NOMO-1 treated with dmso at 0.1 percent for 144 hours (cell line): ENCODE measurements around the gene DYNC1LI2.

Experiments
- DNase-seq: peaks from one replicate; lab custom pipeline; 2025; ENCODE audit not compliant: unreplicated experiment; lab: John Stamatoyannopoulos, UW

DYNC1LI2 gene

DNA sequence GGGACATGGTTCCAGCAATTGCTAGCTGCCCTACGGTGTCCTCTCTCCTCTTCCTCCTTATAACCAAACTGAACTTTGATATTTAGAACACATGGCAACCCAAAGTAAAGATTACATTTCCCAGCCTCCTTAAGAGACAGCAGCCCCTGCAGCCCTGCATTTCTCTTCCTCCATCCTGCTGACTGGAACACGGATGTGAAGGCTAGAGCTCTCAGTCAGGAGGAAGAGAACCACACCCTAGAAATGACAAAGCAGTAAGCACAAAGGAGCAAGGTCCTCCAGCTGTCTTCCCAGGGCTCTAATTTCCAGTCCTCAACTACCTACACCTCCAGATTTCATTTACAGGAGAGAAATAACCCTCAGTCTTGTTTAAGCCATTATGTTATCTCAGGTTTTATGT lies 10.9 kb downstream of the DYNC1LI2 start:
- no peak for DNase-seq

DNA sequence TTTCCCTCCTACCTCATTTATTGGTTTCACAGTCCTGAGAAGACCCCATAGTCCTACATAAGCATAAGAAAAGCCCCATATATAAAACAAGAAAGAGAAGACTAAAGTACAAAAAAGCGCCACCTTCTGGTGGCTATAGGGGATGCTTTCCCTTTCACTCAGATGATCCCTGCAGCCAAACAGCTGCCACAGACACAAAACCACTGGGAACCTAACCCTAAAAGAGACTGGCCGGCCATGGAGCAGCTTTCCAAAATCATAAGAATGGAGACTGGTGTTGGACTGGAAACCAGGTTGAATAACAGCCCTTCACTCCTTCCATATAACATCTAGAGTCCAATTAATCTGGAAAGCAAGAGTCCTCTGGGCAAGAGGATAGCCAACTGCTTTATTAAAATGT lies 11.4 kb downstream of the DYNC1LI2 start:
- no peak for DNase-seq

DNA sequence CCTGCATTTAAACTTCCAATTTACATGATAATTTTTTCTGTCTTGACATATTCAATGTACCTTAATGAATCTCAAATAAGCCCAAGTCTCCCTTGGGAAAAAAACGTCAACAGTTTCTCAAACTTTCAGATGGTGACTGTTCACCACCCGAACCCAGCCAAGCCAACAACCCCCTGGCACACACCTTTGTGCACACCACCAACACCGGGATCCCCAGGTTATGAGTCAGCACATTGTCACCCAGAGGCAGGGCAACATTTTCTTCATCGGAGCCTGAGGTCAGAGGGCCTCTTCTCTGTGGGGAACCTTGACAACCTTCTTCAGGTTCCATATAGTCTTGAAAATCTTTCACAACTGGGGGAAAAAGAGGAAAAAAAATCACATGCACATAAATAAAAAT lies 15.5 kb downstream of the DYNC1LI2 start:
- no peak for DNase-seq

DNA sequence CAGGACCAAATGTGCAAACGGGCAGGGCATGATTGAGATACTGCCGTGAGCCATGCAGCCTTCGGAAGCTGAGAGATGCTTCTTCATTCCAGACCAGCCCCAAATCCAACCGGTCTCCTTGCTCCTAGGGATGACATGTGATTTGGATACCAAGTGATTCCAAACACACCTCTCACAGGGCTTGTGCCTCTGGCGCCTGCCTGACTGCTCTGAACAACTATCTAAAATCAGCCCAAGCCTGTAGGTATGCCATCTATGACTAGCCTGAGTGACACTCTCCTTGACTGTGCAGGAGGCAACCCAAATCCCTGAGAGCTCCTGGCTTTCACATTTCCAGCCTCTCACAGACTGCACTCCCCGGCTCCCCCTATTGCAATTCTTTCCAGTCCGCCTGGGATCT lies 20.3 kb downstream of the DYNC1LI2 start:
- no peak for DNase-seq

DNA sequence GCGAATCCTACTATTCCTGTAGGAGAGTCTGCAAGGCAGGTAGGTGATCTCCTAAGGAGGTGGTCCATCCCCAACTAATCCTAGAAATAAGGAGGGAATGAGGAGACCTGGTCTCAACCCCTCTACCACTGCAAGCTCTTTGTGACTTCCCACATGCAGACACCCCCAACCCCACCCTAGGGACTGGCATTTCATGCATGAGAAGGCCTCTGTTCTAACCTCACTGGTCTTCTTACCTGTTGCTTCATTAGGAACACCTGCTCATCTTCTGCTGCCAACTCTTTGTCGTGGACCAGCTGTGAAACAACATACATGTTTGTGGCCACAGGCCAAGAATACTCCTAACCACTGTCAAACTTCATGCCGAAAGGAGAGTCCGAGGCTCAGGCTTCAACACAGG lies 22.6 kb downstream of the DYNC1LI2 start:
- DNase-seq = no peak

DNA sequence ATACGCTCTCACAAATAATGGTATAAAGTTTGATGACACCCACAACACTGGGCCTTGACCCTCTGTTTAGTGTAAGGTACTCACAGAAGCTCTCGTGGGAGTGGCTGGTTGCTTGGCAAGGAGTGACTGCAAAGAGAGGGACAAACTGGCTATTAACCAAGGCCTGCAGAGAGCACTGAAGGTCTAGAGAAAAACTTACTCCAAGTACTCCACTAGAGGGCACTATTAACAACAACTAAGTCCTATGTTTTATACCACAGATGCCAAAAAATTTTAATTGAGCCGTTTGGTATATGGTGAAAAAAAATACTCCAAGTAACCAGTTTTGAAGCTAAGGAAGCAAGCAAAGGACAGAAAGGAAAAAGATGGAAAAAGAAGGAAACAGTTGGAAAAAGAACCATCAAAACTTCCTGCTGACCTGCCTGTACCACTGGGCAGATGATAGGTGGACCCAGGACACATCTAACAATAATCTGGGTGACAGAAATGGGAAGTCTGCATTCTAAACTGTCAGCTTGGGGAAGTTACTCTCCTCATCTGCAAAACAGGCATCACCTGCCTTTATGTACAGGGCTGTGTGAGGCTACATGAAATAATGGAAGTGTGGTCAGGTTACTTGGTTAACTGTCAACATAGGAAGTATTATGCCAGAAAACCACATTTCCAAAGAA lies 23.2 kb downstream of the DYNC1LI2 start:
- DNase-seq = no peak

DNA sequence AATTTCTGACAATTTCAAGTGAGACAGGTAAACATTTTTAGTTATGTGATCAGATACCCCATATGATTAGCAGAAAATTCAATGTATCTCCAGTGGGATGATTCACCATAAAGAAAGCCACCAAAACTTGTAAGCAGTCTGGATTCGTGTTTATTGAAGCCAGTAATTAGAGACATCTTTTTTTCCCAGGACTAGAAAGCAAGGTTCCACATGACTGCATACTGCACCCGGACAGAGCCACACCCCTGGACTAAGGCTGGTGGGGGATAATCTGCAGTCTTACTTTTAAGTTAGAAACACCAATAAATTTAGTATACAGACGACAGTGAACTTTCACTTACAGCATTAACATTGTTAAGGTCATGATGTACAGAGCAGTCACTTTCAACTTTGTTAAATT lies 30.6 kb downstream of the DYNC1LI2 start:
- DNase-seq = no peak

DNA sequence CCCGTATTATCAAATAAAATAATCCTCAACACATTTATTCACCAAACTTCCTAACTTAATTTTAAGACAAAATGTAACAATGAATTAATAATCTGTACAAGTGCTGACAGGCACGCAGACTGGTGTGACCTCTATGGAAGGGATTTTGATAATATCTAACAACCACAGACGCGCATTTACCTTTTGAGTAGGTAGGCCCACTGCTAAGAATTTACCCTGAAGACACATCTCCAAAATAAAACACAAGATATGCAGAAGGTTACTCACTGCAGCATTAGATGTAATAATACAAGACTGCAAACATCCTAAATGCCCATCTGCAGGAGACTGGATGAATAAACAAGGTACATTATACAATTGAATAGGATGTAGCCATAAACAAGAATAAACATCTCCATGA lies 32.2 kb downstream of the DYNC1LI2 start:
- DNase-seq = no peak

DNA sequence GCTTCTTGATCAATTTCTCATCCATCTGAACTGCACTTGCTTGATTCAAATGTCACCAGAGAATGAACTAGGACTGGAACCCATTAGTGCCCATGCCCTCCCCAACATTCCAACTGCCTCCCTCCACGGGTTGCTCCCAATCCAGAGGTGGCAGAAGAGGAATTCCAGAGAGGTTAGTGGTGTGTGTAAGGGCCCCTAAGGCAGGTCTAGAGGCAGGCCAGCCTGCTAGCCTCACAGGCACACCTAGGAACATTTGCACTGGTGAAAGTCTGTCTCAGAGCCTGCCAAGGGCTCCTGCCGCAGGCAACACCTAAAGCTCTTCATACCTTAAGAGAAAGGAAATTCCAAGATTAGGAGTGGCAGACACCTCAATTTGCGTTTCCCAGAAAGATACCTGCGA lies 33.6 kb downstream of the DYNC1LI2 start:
- DNase-seq = no peak

DNA sequence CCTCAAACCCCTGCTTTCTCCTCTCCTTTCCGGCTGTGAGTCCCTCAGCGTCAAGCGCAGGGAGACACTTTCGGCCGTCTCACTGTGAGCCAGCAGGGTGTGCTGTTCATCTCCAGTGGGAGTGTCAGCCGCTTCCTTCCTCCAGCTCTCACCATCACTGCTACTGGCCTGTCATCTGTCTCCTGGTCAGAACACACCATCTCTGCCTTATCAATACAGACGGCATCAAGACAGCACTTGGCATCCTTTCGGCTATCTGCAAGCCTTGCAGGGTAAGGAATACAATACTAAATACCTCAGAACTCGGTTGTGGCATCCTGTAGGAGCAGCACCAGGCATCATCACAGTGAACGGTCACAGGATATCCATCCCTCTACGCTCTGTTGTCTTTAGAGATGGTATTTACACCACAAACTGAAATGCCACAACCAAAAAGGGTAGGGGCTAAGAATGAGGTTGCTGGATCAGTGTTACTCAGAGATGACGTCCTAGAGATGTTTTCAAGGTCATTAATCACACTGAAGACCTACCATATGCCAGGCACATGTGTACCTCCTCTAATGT lies 34.2 kb downstream of the DYNC1LI2 start:
- no peak for DNase-seq

DNA sequence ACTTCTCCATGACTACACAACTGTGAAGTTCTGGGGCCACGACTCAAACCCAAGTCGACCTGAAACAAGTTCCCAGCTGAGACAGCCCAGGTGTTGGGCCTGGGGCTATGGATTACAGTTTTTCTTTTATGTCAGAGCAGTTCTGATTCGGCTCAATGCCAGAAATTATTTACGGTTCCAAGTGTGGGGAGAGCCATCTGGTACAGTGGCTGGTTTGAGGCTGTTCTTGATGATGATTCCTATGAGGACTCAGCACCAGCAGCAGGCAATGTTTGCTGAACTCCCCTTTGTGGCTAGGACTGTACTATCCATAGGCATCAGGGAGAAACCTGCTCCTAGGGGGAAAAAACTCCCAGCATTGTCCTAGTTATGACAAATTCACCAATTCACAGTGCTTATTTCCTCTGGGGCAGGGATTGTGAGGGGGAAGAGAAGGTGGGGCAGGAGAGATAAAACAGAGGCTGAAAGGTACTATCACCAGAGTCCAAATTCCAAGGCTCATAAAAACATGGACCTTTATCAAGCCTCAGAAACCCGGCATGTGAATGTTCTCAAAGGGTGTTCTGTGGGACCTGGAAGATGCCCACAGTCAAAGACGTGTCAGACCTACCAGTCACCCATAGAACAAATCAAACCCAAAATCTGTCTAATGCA lies 36.6 kb downstream of the DYNC1LI2 start:
- no peak for DNase-seq

DNA sequence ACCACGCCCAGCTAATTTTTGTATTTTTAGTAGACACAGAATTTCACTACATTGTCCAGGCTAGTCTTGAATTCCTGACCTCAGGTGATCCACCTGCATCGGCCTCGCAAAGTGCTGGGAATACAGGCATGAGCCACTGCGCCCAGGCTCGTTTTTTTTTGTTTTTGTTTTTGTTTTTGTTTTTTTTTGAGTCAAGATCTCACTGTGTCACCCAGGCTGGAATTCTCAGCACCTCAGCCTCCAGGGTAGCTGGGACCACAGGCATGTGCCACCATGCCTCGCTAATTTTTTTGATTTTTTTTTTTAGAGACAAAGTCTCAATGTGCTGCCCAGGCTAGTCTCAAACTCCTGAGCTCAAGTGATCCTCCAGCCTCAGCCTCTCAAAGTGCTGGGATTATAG lies 37.3 kb downstream of the DYNC1LI2 start:
- no peak for DNase-seq

DNA sequence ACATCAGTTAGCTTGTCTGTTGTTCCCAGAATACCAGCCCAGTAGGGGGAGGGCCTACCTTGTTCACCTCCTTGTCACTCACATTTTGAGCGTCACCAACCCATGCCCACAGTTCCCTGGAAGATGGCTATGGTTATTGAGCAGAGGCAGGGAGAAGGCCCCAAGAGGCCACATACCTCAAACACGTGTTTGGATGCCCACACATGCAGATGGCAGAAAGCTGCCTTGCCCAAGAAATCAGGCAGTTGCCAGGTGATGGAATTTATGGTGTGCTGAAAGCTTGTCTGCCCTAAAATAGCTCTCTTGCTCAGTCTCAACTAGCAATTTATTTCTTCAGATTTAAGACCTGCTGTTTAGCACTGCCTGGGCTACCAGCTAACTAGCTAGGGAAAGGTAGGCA lies 38.3 kb downstream of the DYNC1LI2 start:
- DNase-seq = no peak

DNA sequence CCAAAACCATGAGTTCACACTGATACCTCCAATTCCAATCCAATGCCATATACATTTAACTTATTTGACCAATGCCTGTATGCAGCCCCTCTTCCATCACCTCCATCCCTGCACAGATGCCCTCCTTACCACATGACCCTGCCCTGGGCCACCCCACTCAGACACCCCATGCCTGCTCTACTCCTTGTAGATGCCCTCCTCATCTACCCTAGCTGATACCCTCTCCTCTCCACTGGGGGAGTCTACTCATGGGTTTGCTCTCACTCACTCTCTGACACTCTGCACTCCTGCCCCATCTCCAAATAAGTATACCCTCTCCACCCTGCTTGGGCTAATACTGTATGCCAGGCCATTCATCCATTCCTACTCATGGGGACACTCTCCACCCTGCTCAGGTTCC lies 38.9 kb downstream of the DYNC1LI2 start:
- DNase-seq = no peak

DNA sequence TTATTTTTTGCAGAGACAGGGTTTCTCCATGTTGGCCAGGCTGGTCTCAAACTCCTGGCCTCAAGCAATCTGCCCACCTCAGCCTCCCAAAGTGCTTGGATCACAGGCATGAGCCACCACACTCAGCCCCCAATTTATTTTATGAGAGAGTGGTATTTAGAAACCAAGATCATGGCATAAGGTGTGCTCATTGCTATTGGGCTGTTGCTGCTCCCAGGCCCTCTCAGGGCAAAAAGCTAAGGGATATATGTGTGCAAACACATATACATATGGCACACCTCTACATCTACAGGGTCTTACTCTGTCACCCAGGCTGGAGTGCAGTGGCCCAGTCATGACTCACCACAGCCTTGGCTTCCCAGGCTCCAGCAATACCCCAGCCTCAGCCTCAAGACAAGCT lies 39.8 kb downstream of the DYNC1LI2 start:
- no peak for DNase-seq

DNA sequence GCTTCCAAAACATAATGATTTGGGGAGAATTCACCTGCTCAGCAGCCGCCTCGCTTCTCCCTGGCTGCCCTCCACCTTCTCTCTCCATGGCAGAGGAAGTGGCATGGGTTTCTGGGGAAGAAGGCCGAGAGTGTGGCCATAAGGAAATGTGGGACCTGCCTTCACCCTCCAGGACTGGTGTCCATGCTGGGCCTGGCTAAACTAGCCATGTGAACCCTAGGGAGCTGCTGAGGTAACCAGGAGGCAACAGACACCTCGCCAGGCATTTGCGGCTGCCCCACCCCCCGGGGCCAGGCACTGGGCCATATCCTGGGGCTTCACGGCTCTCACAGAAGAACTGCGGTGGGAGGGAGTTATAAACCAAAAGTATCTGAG lies 44.9 kb downstream of the DYNC1LI2 start:
- no peak for DNase-seq

DNA sequence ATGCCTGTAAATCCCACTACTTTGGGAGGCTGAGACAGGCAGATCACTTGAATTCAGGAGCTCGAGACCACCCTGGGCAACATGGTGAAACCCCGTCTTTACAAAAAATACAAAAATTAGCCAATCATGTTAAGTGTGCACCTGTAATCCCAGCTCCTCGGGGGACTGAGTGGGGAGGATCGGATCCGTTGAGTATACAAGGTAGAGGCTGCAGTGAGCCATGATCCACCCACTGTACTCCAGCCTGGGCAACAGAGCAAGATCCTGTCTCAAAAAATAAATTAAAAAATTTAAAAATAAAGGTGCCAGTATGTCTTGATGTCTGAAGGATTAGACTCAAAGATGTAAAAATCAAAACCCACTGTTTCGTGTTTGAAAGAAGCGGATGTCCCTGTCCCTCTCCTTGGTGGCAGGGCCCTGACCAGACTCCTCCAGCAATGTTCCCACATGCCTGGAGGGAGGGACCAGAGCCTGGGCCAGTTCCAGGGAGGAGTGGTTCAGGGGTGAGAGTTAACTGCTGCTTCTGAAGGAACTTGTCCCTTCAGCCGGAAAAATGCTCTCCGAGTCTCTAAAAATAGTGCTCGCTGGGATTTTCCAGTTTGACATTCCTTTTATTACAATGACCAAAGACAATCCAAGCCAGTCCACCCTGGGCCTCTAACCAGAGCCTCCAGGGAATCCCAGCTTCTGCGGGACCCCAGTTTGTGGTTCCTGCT lies 45.5 kb downstream of the DYNC1LI2 start:
- DNase-seq = no peak

DNA sequence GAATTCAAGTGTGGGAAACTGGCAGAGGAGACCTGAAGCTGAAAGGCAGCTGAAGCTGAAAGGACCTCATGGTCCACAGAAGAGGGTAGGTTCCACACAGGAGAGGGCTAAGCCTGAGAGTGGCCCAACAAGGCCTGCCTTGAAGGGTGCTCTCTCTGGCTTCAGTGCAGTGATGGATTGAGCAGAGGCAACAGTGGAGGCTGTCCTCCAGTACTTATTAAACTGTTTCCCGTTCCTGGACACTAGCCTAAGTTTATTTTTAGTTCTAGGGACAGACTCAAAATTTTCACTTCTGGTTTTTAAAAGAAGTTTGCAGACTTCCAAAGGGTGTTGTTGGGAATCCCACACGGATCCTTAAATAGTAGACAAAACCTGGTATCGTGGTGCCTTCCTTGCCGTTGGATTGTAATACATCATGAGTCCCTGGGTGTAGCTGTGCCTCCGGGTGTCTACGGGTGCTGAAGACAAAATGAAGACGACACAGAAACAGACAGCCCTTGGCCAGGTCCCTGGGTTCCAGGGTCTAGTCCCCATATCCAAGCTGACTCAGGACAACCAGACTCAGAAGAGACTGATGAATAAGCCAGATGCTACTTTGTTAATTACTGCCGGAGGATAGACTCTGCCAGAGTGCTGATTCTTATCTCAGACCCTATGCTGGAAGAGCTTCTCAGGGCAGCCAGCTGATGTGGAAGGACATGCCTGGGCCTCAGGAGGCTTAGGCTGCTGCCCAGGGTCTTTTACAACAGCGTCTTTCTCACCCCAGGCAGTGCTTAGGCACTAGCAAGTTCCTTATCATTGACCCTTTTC lies 47.8 kb downstream of the DYNC1LI2 start:
- no peak for DNase-seq

DNA sequence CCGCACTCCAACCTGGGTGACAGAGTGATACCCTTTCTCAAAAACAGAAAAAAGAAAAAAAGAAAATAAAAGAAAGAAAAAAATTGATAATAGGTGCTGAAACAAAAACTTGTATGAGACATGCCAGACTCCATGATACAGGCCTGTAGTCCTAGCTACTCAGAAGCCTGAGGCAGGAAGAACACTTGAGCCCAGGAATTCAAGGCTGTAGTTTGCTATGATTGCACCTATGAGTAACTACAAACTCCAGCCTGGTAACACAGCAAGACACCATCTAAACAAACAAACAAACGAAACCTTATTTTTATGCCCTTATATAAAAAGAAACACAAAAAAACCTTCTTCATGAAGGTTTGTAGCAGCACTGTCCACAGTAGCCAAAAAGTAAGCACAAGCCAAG lies 49.9 kb downstream of the DYNC1LI2 start:
- DNase-seq = no peak

DNA sequence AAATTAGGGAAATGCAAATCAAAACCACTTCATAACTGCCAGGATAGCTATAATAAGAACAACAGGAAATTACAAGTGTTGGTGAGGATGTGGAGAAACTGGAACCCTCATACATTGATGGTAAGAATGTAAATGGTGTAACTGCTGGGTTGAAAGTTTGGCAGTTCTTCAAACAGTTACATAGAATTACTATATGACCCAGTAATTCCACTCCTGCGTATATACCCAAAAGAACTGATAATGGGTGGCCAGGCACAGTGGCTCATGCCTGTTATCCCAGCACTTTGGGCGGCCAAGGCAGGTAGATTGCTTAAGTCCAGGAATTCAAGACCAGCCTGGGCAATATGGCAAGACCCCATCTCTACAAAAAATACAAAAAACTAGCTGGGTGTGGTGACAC lies 50.4 kb downstream of the DYNC1LI2 start:
- DNase-seq = peak; percentile 30

DNA sequence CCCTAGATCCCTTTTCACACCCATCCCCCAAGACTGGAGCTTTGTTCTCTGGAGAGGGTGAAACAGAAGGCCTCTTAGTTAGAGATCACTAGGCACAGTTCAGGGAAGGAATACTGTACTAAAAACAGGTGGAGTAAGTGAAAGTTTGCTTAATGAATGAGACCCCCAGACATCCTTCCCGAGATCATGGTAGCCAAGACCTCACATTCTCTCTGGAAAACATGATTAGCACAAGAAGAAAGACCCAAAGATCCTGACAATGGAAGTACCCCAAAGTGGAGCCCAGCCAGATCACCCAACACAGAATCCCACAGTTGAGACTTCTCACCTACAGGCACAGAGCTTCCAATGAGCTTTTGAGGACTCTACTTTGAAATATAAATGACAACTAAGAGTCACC lies 51.5 kb downstream of the DYNC1LI2 start:
- no peak for DNase-seq
